Stomach smooth muscle (tissue), 2 donors: ENCODE data around the gene CDH4.

Experiments
- H3K27ac ChIP-seq: one replicate; pipeline ENCODE4 v1.7.0; 2013; ENCODE audit warnings: mild to moderate bottlenecking, low read length, inconsistent platforms
- H3K27me3 ChIP-seq, 2 donors: one replicate each; pipeline ENCODE4 v1.7.0; 2013; ENCODE audit warnings: low read length in 2 of 2; ENCODE audit not compliant: insufficient read depth in 2 of 2, control insufficient read depth in 1 of 2
- H3K36me3 ChIP-seq, 2 donors: one replicate each; pipeline ENCODE4 v1.7.0; 2013; ENCODE audit warnings: low read length in 2 of 2; ENCODE audit not compliant: control insufficient read depth in 2 of 2, insufficient read depth in 2 of 2
- H3K4me1 ChIP-seq: one replicate; pipeline ENCODE4 v1.7.0; 2013; ENCODE audit warnings: low read length; ENCODE audit not compliant: control insufficient read depth, insufficient read depth
- H3K4me3 ChIP-seq, 2 donors: one replicate each; pipeline ENCODE4 v1.7.0; 2013; ENCODE audit warnings: low read length in 2 of 2
- H3K9ac ChIP-seq, 2 donors: one replicate each; pipeline ENCODE4 v1.7.0; 2013; ENCODE audit warnings: low read length in 2 of 2, mild to moderate bottlenecking in 1 of 2
- H3K9me3 ChIP-seq, 2 donors: one replicate each; pipeline ENCODE4 v1.7.0; 2013; ENCODE audit warnings: low read length in 2 of 2; ENCODE audit not compliant: control insufficient read depth in 2 of 2
- donor health status: healthy.
- donor health status: Pancreatic carcinoma.

The CDH4 gene

GRCh38 chr20:61661025-61661424 lies 409.0 kb downstream of the CDH4 start:
- no peak overlapping the region for H3K27ac ChIP-seq
- no peak overlapping the region for H3K9ac ChIP-seq
- H3K27me3 ChIP-seq: peaks cover 0 to 8% of the 10 kb centered on the region in 2 donors
- H3K36me3 ChIP-seq: no peaks in the 10 kb centered on the region
- no peak overlapping the region for H3K4me3 ChIP-seq
- no peaks in the 10 kb centered on the region for H3K9me3 ChIP-seq
- no peaks in the 10 kb centered on the region for H3K4me1 ChIP-seq

DNA sequence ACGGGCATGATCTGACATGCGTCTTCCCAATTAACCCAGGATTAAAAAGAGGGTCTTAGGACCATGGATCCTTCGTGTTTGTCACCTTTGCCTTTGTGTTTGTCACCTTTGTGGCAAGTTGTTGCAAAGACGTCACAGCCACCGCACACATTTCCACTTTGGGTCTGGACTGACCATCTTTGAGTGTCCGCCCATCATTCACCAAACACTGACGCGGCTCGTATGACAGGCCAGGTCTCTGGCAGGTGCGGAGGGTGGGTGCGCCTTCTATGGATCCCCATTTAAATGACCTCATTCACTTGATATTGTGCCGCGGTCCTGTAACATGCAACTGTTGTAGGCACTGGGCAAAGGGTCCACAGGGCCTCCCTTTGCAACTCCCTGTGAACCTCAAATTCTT lies 409.5 kb downstream of the CDH4 start:
- Histone ChIP-seq H3K4me1 (no peaks in the 10 kb centered on the region), H3K9me3 (no peaks in the 10 kb centered on the region), H3K27me3 (peaks cover 0 to 8% of the 10 kb centered on the region in 2 donors), H3K36me3 (no peaks in the 10 kb centered on the region), H3K4me3 (no peak overlapping the region), H3K27ac (no peak overlapping the region), H3K9ac (no peak overlapping the region)

DNA sequence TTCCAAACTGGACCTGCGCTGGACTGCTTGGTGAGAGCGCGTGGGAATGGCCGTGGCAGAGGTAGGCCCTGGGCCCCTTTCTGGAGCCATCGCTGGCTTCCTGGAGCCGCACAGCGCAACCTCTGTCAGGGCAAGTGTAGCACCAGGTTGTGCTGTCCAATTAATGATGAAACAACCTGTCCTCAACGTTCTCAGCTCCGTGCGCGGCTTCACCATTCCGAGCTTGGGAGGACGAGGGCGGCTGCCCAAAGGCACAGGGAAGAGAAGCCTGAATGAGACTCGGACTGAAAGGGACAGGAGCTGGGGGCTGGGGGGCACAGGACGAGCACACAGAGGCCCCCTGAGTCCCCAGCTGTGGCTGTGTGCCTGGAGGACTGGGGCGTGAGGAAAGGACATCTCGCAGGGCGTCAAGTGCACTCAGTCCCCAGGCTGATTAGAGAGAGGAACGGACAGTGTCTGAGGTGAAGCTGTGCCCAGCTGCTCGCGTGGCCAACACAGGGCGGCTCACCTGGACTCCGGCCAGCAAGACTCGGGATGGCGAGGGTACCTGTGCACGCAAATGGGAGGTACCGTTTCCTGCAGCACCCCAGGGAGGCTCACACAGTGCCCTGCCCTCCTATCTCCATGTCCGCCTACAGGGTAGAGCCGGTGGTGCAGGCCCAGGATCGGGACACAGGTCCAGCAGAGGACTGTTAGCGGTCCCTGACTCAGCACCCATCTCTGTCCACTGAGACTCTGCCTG lies 410.3 kb downstream of the CDH4 start:
- Histone ChIP-seq H3K27ac (no peak overlapping the region), H3K9me3 (no peaks in the 10 kb centered on the region), H3K4me3 (no peak overlapping the region), H3K27me3 (peaks cover 0 to 6% of the 10 kb centered on the region in 2 donors), H3K4me1 (no peaks in the 10 kb centered on the region), H3K9ac (no peak overlapping the region), H3K36me3 (no peaks in the 10 kb centered on the region)

DNA sequence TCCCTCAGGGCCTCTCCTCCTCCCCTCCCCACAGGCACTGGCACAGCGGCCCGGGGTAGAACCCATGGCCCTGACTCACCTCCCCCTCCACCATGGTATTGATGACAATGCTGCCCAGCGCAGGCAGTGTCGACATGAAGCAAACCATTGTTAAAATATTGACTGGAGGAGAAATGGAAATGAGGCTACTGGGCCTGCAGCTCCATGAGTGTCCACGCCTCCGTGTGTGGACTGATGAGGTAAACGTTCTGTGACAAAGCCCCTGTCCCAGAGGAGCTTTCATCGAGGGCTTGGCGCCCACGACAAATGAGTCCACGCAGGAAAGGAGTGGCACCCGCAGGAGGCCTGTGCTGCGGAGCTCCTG lies 410.9 kb downstream of the CDH4 start:
- no peaks in the 10 kb centered on the region for H3K9me3 ChIP-seq
- H3K36me3 ChIP-seq: no peaks in the 10 kb centered on the region
- no peak overlapping the region for H3K27ac ChIP-seq
- no peaks in the 10 kb centered on the region for H3K4me1 ChIP-seq
- H3K9ac ChIP-seq: no peak overlapping the region
- no peak overlapping the region for H3K4me3 ChIP-seq
- H3K27me3 ChIP-seq: peaks cover 0 to 6% of the 10 kb centered on the region in 2 donors

GRCh38 chr20:61663521-61664425 lies 411.7 kb downstream of the CDH4 start:
- Histone ChIP-seq H3K4me1 (no peaks in the 10 kb centered on the region), H3K4me3 (no peak overlapping the region), H3K36me3 (no peaks in the 10 kb centered on the region), H3K9ac (no peak overlapping the region), H3K9me3 (no peaks in the 10 kb centered on the region), H3K27me3 (peaks cover 0 to 6% of the 10 kb centered on the region in 2 donors), H3K27ac (no peak overlapping the region)

DNA sequence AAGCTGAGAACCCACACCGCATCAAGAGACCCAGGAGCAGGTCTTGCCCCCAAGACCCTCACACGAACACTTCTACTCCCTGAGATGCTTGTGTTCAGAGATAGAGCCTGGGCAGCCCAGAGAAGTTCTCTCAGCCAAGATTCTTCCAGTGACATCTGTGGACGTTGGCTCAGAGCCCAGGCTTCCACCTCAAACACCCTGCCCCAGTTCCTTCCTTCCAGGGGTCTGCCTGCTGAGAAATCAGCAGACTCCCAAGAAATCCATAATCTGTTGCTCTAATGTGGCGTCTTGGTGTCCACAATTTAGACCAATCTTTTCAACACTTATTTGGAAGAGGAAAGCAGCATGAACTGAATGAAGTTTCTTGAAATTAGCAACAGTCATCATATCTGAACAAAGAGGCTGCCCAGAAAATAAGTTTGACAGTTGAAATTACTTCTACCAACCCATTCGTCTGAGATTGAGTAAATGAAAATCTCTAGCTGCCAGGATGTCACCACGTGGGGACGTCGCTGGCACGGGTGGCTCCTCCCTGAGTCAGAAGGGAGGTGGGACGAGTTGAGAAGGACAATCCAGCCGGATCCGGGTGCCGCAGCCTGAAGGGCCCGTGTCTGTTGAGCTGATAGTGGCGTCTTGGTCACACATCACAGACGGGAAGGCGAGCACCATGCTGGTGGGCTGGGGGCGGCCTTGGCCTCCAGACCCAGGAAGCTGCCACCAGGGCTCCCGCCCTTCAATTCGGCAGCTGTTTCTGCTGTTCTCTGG lies 412.7 kb downstream of the CDH4 start:
- H3K4me1 ChIP-seq: no peaks in the 10 kb centered on the region
- H3K27me3 ChIP-seq: peaks cover 0 to 6% of the 10 kb centered on the region in 2 donors
- H3K36me3 ChIP-seq: no peaks in the 10 kb centered on the region
- no peaks in the 10 kb centered on the region for H3K9me3 ChIP-seq
- no peak overlapping the region for H3K9ac ChIP-seq
- H3K27ac ChIP-seq: no peak overlapping the region
- no peak overlapping the region for H3K4me3 ChIP-seq

GRCh38 chr20:61665528-61666470 lies 413.7 kb downstream of the CDH4 start:
- no peaks in the 10 kb centered on the region for H3K36me3 ChIP-seq
- no peaks in the 10 kb centered on the region for H3K4me1 ChIP-seq
- no peaks in the 10 kb centered on the region for H3K9me3 ChIP-seq
- peaks cover 0 to 6% of the 10 kb centered on the region in 2 donors for H3K27me3 ChIP-seq
- no peak overlapping the region for H3K9ac ChIP-seq
- no peak overlapping the region for H3K27ac ChIP-seq
- no peak overlapping the region for H3K4me3 ChIP-seq

DNA sequence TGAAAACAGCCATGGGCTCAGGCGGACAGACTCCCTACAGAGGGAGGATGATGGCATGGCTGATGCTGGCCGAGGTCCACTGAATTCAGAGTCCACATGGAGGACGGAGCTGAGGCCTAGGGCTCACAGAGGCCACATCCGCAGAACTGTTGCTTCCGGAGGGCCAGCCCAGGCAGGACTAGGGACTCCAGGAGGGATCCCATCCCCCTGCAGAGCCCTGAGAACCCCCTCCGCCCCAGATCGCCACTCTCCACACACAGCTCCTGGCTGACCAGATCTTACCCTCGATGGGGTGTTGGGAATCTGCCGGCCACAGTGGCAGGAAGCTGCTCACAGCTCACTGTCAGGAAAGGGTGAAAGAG lies 414.4 kb downstream of the CDH4 start:
- Histone ChIP-seq H3K27ac (no peak overlapping the region), H3K9me3 (no peaks in the 10 kb centered on the region), H3K27me3 (peaks cover 0 to 6% of the 10 kb centered on the region in 2 donors), H3K36me3 (no peaks in the 10 kb centered on the region), H3K9ac (no peak overlapping the region), H3K4me1 (no peaks in the 10 kb centered on the region), H3K4me3 (no peak overlapping the region)

DNA sequence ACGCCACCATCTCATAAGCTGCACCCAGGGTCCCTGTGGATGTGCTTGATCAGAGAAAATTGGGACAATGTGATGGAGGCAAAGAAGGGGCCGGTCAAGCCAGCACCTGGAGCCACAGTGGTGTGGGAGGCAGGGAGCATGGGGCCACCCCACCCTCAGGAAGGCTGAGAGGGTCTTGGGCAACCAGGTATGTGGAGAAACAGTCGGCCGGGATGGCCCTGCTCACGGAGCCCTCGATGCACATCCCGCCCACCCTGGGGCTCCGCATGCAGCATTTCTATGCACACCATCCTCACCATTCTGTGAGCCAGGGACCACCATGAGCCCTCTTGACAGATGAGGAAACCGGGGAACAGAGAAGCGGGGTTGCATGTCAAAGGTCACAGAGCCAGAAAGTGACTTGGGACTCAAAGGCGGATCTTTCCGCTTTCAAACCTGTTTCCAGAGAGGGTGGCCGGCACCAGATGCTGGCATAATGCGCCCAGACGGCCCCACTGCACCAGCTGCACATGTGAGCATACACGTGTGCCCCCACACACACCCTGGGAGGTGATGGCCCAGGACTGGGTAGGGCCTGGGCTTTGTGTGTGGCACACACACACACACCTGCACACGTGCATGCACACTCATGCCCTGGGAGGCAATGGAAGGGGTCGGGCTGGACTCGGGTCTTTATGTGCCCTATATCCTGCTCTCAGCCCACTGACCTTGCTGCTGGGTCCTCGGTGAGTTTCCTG lies 415.2 kb downstream of the CDH4 start:
- no peak overlapping the region for H3K4me3 ChIP-seq

More for the DNA sequence above, 415.2 kb downstream of the CDH4 start:
- H3K27ac ChIP-seq: no peak overlapping the region
- H3K4me1 ChIP-seq: no peaks in the 10 kb centered on the region
- H3K36me3 ChIP-seq: no peaks in the 10 kb centered on the region
- H3K9ac ChIP-seq: no peak overlapping the region
- peaks cover 0 to 6% of the 10 kb centered on the region in 2 donors for H3K27me3 ChIP-seq
- no peaks in the 10 kb centered on the region for H3K9me3 ChIP-seq
